Measurements from ENCODE around the gene TRO.

The TRO gene

GRCh38 chrX:54979432-54979831, 58.8 kb downstream of the TRO start:
- in situ Hi-C loops (cut with MboI; ENCODE audit: low sequenced_read_pairs, unreplicated experiment): no loop called here
- no peak for TF ChIP-seq CTCF (IDR thresholded peaks at IDR 0.05; ENCODE audit: borderline replicate concordance, control extremely low read depth, extremely low read depth, insufficient read depth, missing control alignments)

GRCh38 chrX:54980334-54980733, 59.7 kb downstream of the TRO start:
- TF ChIP-seq CTCF (IDR thresholded peaks at IDR 0.05; ENCODE audit: borderline replicate concordance, control extremely low read depth, extremely low read depth, insufficient read depth, missing control alignments): no peak
- in situ Hi-C loops (cut with MboI; ENCODE audit: low sequenced_read_pairs, unreplicated experiment): no loop called here
- DNase-seq (ENCODE audit: low spot score): no peak

More at GRCh38 chrX:54979432-54979831, 58.8 kb downstream of the TRO start:
- no peak for DNase-seq (ENCODE audit: low spot score)

Data from GM13976 (cell line).